ENCODE data around the gene OTUD3. TPM values are rescaled to one million over a fixed set of nuclear protein-coding genes. Genes with fewer than 3 reads are reported as not detected.
"Not testable (repeated sequence)": the region's sequence is repeated elsewhere in the genome, so short reads cannot be mapped to it uniquely, and the experiment has no call there.

The OTUD3 gene
- total RNA-seq, 4 donors from 2014 or later: 4.6 to 6.1 (median 5.4) TPM

- Histone ChIP-seq H3K9me3 (peaks cover 0 to 19% (median 0%) of the 10 kb centered on the region in 4 donors), H3K36me3 (no peaks in the 10 kb centered on the region), H3K4me3 (no peak overlapping the region), H3K4me1 (no peaks in the 10 kb centered on the region), H3K27me3 (no peaks in the 10 kb centered on the region), H3K27ac (no peak overlapping the region)
- no peak for DNase-seq (ENCODE audit: low spot score in 2 of 2)
- 81 to 83% methylated on average over 1 of the region's 1 CpG for WGBS, 2 donors
- TF ChIP-seq EP300 (IDR thresholded peaks at IDR 0.05): no peak
- TF ChIP-seq CTCF (IDR thresholded peaks at IDR 0.05): no peak
- no peak for TF ChIP-seq POLR2A (IDR thresholded peaks at IDR 0.05)
Observed at GRCh38 chr1:19861842-19862530, 20.2 kb upstream of the OTUD3 start.

GRCh38 chr1:19862944-19863343 is 19.3 kb upstream of the OTUD3 start:
- 85 to 88% methylated on average over 3 of the region's 3 CpGs for WGBS, 2 donors
- H3K27me3 ChIP-seq: no peaks in the 10 kb centered on the region
- H3K4me3 ChIP-seq: no peak overlapping the region
- H3K4me1 ChIP-seq: no peaks in the 10 kb centered on the region
- H3K27ac ChIP-seq: no peak overlapping the region
- TF ChIP-seq POLR2A (IDR thresholded peaks at IDR 0.05) (no peak), CTCF (IDR thresholded peaks at IDR 0.05) (no peak), EP300 (IDR thresholded peaks at IDR 0.05) (no peak)
- peaks cover 0 to 19% (median 0%) of the 10 kb centered on the region in 4 donors for H3K9me3 ChIP-seq
- no peak for DNase-seq (ENCODE audit: low spot score in 2 of 2)
- no peaks in the 10 kb centered on the region for H3K36me3 ChIP-seq

- no peak for TF ChIP-seq POLR2A (IDR thresholded peaks at IDR 0.05)
- TF ChIP-seq EP300 (IDR thresholded peaks at IDR 0.05): no peak
- TF ChIP-seq CTCF (IDR thresholded peaks at IDR 0.05): no peak
- no peak for DNase-seq (ENCODE audit: low spot score in 2 of 2)
- peaks cover 0 to 19% (median 0%) of the 10 kb centered on the region in 4 donors for H3K9me3 ChIP-seq
- 88 to 97% methylated on average over 1 of the region's 1 CpG for WGBS, 2 donors
- no peaks in the 10 kb centered on the region for H3K27me3 ChIP-seq
- H3K4me3 ChIP-seq: no peak overlapping the region
- H3K4me1 ChIP-seq: no peaks in the 10 kb centered on the region
- no peaks in the 10 kb centered on the region for H3K36me3 ChIP-seq
- H3K27ac ChIP-seq: no peak overlapping the region
Observed at GRCh38 chr1:19864570-19865160, 17.5 kb upstream of the OTUD3 start.

- 82 to 84% methylated on average over 1 of the region's 1 CpG for WGBS, 2 donors
- no peak for DNase-seq (ENCODE audit: low spot score in 2 of 2)
- Histone ChIP-seq H3K27me3 (peaks cover 0 to 5% of the 10 kb centered on the region in 2 donors), H3K36me3 (no peaks in the 10 kb centered on the region), H3K4me1 (no peaks in the 10 kb centered on the region), H3K9me3 (peaks cover 0 to 19% (median 0%) of the 10 kb centered on the region in 4 donors), H3K27ac (no peak overlapping the region), H3K4me3 (no peak overlapping the region)
- TF ChIP-seq EP300 (IDR thresholded peaks at IDR 0.05) (no peak), CTCF (IDR thresholded peaks at IDR 0.05) (no peak), POLR2A (IDR thresholded peaks at IDR 0.05) (no peak)
Observed at GRCh38 chr1:19866029-19866428, 16.2 kb upstream of the OTUD3 start.

GRCh38 chr1:19866758-19867157 is 15.4 kb upstream of the OTUD3 start:
- no peak for DNase-seq (ENCODE audit: low spot score in 2 of 2)
- Histone ChIP-seq H3K36me3 (no peaks in the 10 kb centered on the region), H3K9me3 (peaks cover 0 to 19% (median 0%) of the 10 kb centered on the region in 4 donors), H3K27me3 (peaks cover 0 to 7% of the 10 kb centered on the region in 2 donors), H3K4me3 (no peak overlapping the region), H3K27ac (no peak overlapping the region), H3K4me1 (no peaks in the 10 kb centered on the region)
- TF ChIP-seq CTCF (IDR thresholded peaks at IDR 0.05) (no peak), POLR2A (IDR thresholded peaks at IDR 0.05) (no peak)
- 55 to 65% methylated on average over 1 of the region's 1 CpG for WGBS, 2 donors

- H3K36me3 ChIP-seq; H3K27ac ChIP-seq; DNase-seq (ENCODE audit: low spot score in 2 of 2); H3K27me3 ChIP-seq; H3K4me1 ChIP-seq; H3K4me3 ChIP-seq; H3K9me3 ChIP-seq: not testable (repeated sequence)
- 78 to 85% methylated on average over 4 of the region's 4 CpGs for WGBS, 2 donors
Observed at GRCh38 chr1:19868575-19868974, 13.6 kb upstream of the OTUD3 start.

GRCh38 chr1:19869453-19869852 is 12.7 kb upstream of the OTUD3 start:
- H3K27ac ChIP-seq; H3K4me1 ChIP-seq; H3K9me3 ChIP-seq; H3K4me3 ChIP-seq; DNase-seq (ENCODE audit: low spot score in 2 of 2); H3K36me3 ChIP-seq: not testable (repeated sequence)
- H3K27me3 ChIP-seq: peaks cover 0 to 14% of the 10 kb centered on the region in 2 donors
- 84 to 85% methylated on average over 2 of the region's 2 CpGs for WGBS, 2 donors

Data from tibial nerve (tissue), 4 donors.